K562 (cell line): Measurements from ENCODE around the gene HMCES. TPM values are rescaled to one million over a fixed set of nuclear protein-coding genes. Genes with fewer than 3 reads are reported as not detected.

ENCODE experiments used
- ATAC-seq: fragments of 200-7000 bp; cut with Tn5 transposase; 3 replicates; pipeline ENCODE4 v1.9.1; 2020; ENCODE audit warnings: moderate library complexity
- BruUV-seq: library from RNA; stranded (reverse); fragments of 400-500 nt; replicated peaks from 2 replicates; lab custom pipeline; 2021; lab: Mats Ljungman, UMichigan
- CTCF ChIA-PET: fragments of 300-600 bp; formaldehyde crosslinking; extraction: SDS; loops from one replicate; lab custom pipeline; 2021; ENCODE audit warnings: low intra/inter-chr PET ratio; lab: Yijun Ruan, JAX
- POLR2A ChIA-PET: fragments of 300-600, 350-650 bp; sonication (Branson Sonifier 250); formaldehyde crosslinking; extraction: SDS; loops from one replicate; lab custom pipeline; 2021; ENCODE audit warnings: antibody characterized with exemption, inconsistent platforms; lab: Yijun Ruan, JAX
- DNase-seq, 4 experiments: peaks; one replicate each; pipeline versions ENCODE4 v3.0.0 to v3.0.0-alpha.2; 2011 to 2018; ENCODE audit warnings: low spot score in 3 of 4, mixed read lengths in 3 of 4; ENCODE audit errors: extremely low read depth in 1 of 4
- FAIRE-seq: peaks from 2 replicates; lab custom pipeline; 2011; peaks lifted over from hg19 to GRCh38; lab: Jason Lieb, UNC
- H2AFZ ChIP-seq: 2 replicates; pipeline ENCODE4 v1.6.0; 2011; ENCODE audit warnings: low read depth, low read length, control low read depth, inconsistent platforms
- H3K27ac ChIP-seq: fragments of 200-600 bp; 3 replicates; pipeline ENCODE4 v1.8.0; 2011; ENCODE audit warnings: low read depth, mild to moderate bottlenecking, control low read depth, inconsistent platforms, low read length, moderate library complexity, mixed read lengths; ENCODE audit errors: extremely low read depth
- H3K27me3 ChIP-seq, 2 experiments: fragments of 300-600 bp in 1 of 2; 2 replicates in 1 of 2; 3 replicates in 1 of 2; pipeline versions ENCODE4 v1.6.0 to v1.8.0; 2011; ENCODE audit warnings: inconsistent platforms in 2 of 2, low read length in 2 of 2, mild to moderate bottlenecking in 1 of 2, mixed read lengths in 1 of 2, moderate library complexity in 1 of 2; ENCODE audit not compliant: control insufficient read depth in 2 of 2, insufficient read depth in 2 of 2
- H3K36me3 ChIP-seq: fragments of 300-600 bp; 3 replicates; pipeline ENCODE4 v1.8.0; 2011; ENCODE audit warnings: mild to moderate bottlenecking, low read length, inconsistent platforms; ENCODE audit not compliant: control insufficient read depth, insufficient read depth
- H3K4me1 ChIP-seq, 2 experiments: fragments of 200-600 bp in 1 of 2; replicated peaks in 1 of 2; 2 replicates in 1 of 2; 3 replicates in 1 of 2; pipeline versions ENCODE4 v1.5.1 to v1.8.0; 2011; ENCODE audit warnings: inconsistent platforms in 2 of 2, low read length in 2 of 2, mild to moderate bottlenecking in 1 of 2, mixed read lengths in 1 of 2, moderate library complexity in 1 of 2; ENCODE audit not compliant: control insufficient read depth in 2 of 2, insufficient read depth in 2 of 2
- H3K4me2 ChIP-seq: 2 replicates; pipeline ENCODE4 v1.6.1; 2011; ENCODE audit warnings: low read length, control low read depth, inconsistent platforms, mixed read lengths; ENCODE audit not compliant: insufficient read depth
- H3K4me3 ChIP-seq: fragments of 200-600 bp; sonication (generic), shearing (Covaris generic); 2 replicates; pipeline ENCODE4 v1.5.1; 2016; ENCODE audit warnings: control low read depth, inconsistent platforms
- H3K79me2 ChIP-seq: fragments of 200-600 bp; 3 replicates; pipeline ENCODE4 v1.8.0; 2011; ENCODE audit warnings: low read length, inconsistent platforms; ENCODE audit not compliant: control insufficient read depth, insufficient read depth
- H3K9ac ChIP-seq, 2 experiments: 2 replicates each; pipeline versions ENCODE4 v1.6.0 to v1.6.1; 2011; ENCODE audit warnings: low read depth in 2 of 2, low read length in 2 of 2, control low read depth in 1 of 2, inconsistent platforms in 1 of 2, mild to moderate bottlenecking in 1 of 2, mixed read lengths in 1 of 2; ENCODE audit not compliant: insufficient read depth in 1 of 2
- H3K9me1 ChIP-seq: one replicate; pipeline ENCODE4 v1.6.0; 2011; ENCODE audit warnings: inconsistent platforms, mild to moderate bottlenecking, low read length, moderate library complexity; ENCODE audit not compliant: control insufficient read depth, insufficient read depth
- H3K9me3 ChIP-seq: replicated peaks from 2 replicates; pipeline ENCODE4 v1.5.1; 2011; ENCODE audit warnings: low read depth, low read length, inconsistent platforms; ENCODE audit not compliant: control insufficient read depth, insufficient read depth
- H4K20me1 ChIP-seq: replicated peaks from 2 replicates; pipeline ENCODE4 v1.6.1; 2011; ENCODE audit warnings: low read length, inconsistent platforms, mixed read lengths; ENCODE audit not compliant: control insufficient read depth, insufficient read depth
- BMI1 ChIP-seq: fragments of 150-350 bp; IDR thresholded peaks from 2 replicates; pipeline ENCODE4 v1.6.1; 2014; ENCODE audit warnings: low read length
- FOS ChIP-seq: IDR thresholded peaks from 3 replicates; pipeline ENCODE4 v1.6.1; 2011; ENCODE audit not compliant: insufficient read length; ENCODE audit errors: extremely low read depth
- MEF2A ChIP-seq: IDR thresholded peaks from 2 replicates; pipeline ENCODE4 v1.6.1; 2011; ENCODE audit warnings: low read depth, mild to moderate bottlenecking, low read length, moderate library complexity; ENCODE audit not compliant: control insufficient read depth
- MITF ChIP-seq: IDR thresholded peaks from 2 replicates; pipeline ENCODE4 v1.6.1; 2014; ENCODE audit warnings: antibody characterized with exemption
- OTX1 ChIP-seq: fragments of 450-650 bp; formaldehyde crosslinking; IDR thresholded peaks from 2 replicates; pipeline ENCODE4 v1.4.0; 2022; ENCODE audit warnings: mild to moderate bottlenecking
- SMARCA5 ChIP-seq: fragments of 450-650 bp; IDR thresholded peaks from 2 replicates; pipeline ENCODE4 v1.6.1; 2016
- SRF ChIP-seq, 2 experiments: fragments of 250-450, 450-650 bp in 1 of 2; sonication (Bioruptor Pico) in 1 of 2; sonication (generic) in 1 of 2; formaldehyde crosslinking; IDR thresholded peaks; 2 replicates each; pipeline versions ENCODE4 v1.5.0 to v1.5.1; 2020 to 2022; ENCODE audit warnings: mild to moderate bottlenecking in 1 of 2, missing genetic modification reagents in 1 of 2
- ZBTB12 ChIP-seq: fragments of 250-450 bp; sonication (Bioruptor Pico); IDR thresholded peaks from 2 replicates; pipeline ENCODE4 v1.4.0; 2020
- ZBTB43 ChIP-seq: sonication (generic); formaldehyde crosslinking; IDR thresholded peaks from 2 replicates; pipeline ENCODE4 v1.8.0; 2023; ENCODE audit warnings: mild to moderate bottlenecking, missing genetic modification reagents
- ZBTB9 ChIP-seq: fragments of 450-650 bp; formaldehyde crosslinking; IDR thresholded peaks from 2 replicates; pipeline ENCODE4 v1.4.0; 2020; ENCODE audit warnings: mild to moderate bottlenecking, moderate library complexity
- ZNF12 ChIP-seq: sonication (generic); formaldehyde crosslinking; IDR thresholded peaks from 2 replicates; pipeline ENCODE4 v1.4.0; 2020; ENCODE audit warnings: mild to moderate bottlenecking, missing genetic modification reagents
- ZNF695 ChIP-seq: fragments of 450-650 bp; formaldehyde crosslinking; IDR thresholded peaks from 2 replicates; pipeline ENCODE4 v1.4.0; 2020; ENCODE audit warnings: mild to moderate bottlenecking, moderate library complexity
- ZNF76 ChIP-seq: fragments of 250-450 bp; sonication (Bioruptor Pico); IDR thresholded peaks from 2 replicates; pipeline ENCODE4 v1.4.0; 2020; ENCODE audit warnings: mild to moderate bottlenecking, moderate library complexity, borderline replicate concordance
- WGBS: fragments of 100-300 bp; shearing (Covaris generic); methylation state at CpG from one replicate; pipeline ENCODE4 v1.1.6; 2016; ENCODE audit warnings: low coverage, mixed read lengths; ENCODE audit not compliant: insufficient coverage; ENCODE audit errors: missing lambda C conversion rate; 5-methylcytosine and 5-hydroxymethylcytosine counted together
- in situ Hi-C: fragments of 300-500 bp; cut with MboI; formaldehyde crosslinking; loops from 4 replicates; pipeline ENCODE4 v1.15.0; 2018; ENCODE audit warnings: inconsistent platforms, mixed read lengths
- intact Hi-C: fragments of 100-400 bp; cut with micrococcal nuclease; formaldehyde crosslinking; loops from 2 replicates; pipeline ENCODE4 v1.14.2; 2022
- polyA plus RNA-seq, 8 experiments: library from polyadenylated mRNA; depleted of rRNA in 4 of 8; stranded (reverse) in 5 of 8; unstranded in 3 of 8; fragments of >200 nt; fragmentation: Nextera tagmentation in 2 of 8; fragmentation: Illumina TruSeq in 1 of 8; extraction: Ambion mirVana in 2 of 8; extraction: Trizol in 1 of 8; gene quantifications; 2 replicates each; pipeline versions ENCODE4 v1.2.1 to v1.2.3, GENCODE V29; 2011 to 2014; ENCODE audit warnings: inconsistent platforms in 1 of 8, missing spikeins in 1 of 8
- total RNA-seq, 7 experiments: library from RNA; depleted of rRNA in 6 of 7; stranded (reverse); fragments of >200 nt in 6 of 7; fragmentation: Illumina TruSeq in 2 of 7; extraction: Trizol in 2 of 7; gene quantifications; 2 replicates each; pipeline versions ENCODE4 v1.2.1 to v1.2.3, GENCODE V29; 2011 to 2021; ENCODE audit warnings: low replicate concordance in 1 of 7

The HMCES gene
- total and polyA plus RNA-seq, 9 of the 15 experiments (the other 6 are each of a cell fraction or from before 2014, with no cell fraction given): 18.8 to 45.3 (median 24.8) TPM

GRCh38 chr3:129320261-129320660, 41.6 kb downstream of the HMCES start:
- H4K20me1 ChIP-seq: no peaks in the 10 kb centered on the region
- no peaks in the 10 kb centered on the region for H3K9me1 ChIP-seq
- H3K36me3 ChIP-seq: no peaks in the 10 kb centered on the region
- H3K79me2 ChIP-seq: peaks cover 5% of the 10 kb centered on the region
- H2AFZ ChIP-seq: no peak overlapping the region
- TF ChIP-seq SMARCA5 (no peak), SRF (CRISPR knock-in tag; IDR thresholded peaks at IDR 0.05) (no peak), ZBTB43 (no peak), OTX1 (CRISPR knock-in tag) (no peak), ZBTB12 (no peak), ZBTB9 (no peak), ZNF76 (CRISPR knock-in tag) (no peak), MEF2A (no peak), BMI1 (no peak), MITF (no peak), ZNF12 (CRISPR knock-in tag) (no peak), FOS (no peak), ZNF695 (CRISPR knock-in tag) (no peak)
- no peak overlapping the region for H3K4me2 ChIP-seq
- POLR2A ChIA-PET: no interaction called here
- H3K27ac ChIP-seq: no peak overlapping the region
- 15% methylated on average over 5 of the region's 8 CpGs for WGBS
- no peak overlapping the region for H3K9ac ChIP-seq
- in situ Hi-C loops (no loop called here), intact Hi-C loops (loop anchor here (10.0 kb wide), 1 partner anchor 95 kb away; no protein-coding TSS in a partner anchor)
- H3K4me3 ChIP-seq: no peak overlapping the region
- peaks cover 0 to 24% of the 10 kb centered on the region in 2 experiments; a peak in 2 of 5 replicates for H3K4me1 ChIP-seq
- CTCF ChIA-PET: no interaction called here
- DNase-seq: no peak
- no TSS peak for BruUV-seq
- no peak for ATAC-seq
- no peaks in the 10 kb centered on the region for H3K27me3 ChIP-seq
- FAIRE-seq: no peak
- H3K9me3 ChIP-seq: no peaks in the 10 kb centered on the region
